PC-3 (cell line): ENCODE data around the gene HSH2D. TPM values are rescaled to one million over a fixed set of nuclear protein-coding genes. Genes with fewer than 3 reads are reported as not detected.
A peak's percentile ranks its signal among the peaks of the same experiment; 100 is the strongest.

Experiments
- ATAC-seq: fragments of 200-7000 bp; cut with Tn5 transposase; 2 replicates; pipeline ENCODE4 v1.9.1; 2020; ENCODE audit warnings: mild to moderate bottlenecking, moderate library complexity
- BruUV-seq: library from RNA; stranded (reverse); fragments of 400-500 nt; replicated peaks from 2 replicates; lab custom pipeline; 2021; lab: Mats Ljungman, UMichigan
- CTCF ChIA-PET: fragments of 300-600 bp; sonication (Branson Sonifier 250); formaldehyde crosslinking; loops from one replicate; lab custom pipeline; 2022; ENCODE audit warnings: antibody characterized with exemption; lab: Charles Lee
- POLR2A ChIA-PET: fragments of 300-600 bp; sonication (Branson Sonifier 250); formaldehyde crosslinking; loops from one replicate; lab custom pipeline; 2022; ENCODE audit warnings: antibody characterized with exemption; ENCODE audit not compliant: unreplicated experiment; lab: Charles Lee
- DNase-seq: peaks from one replicate; pipeline ENCODE4 v3.0.0-alpha.2; 2015
- H2AFZ ChIP-seq: fragments of 300-600 bp; sonication (generic); 2 replicates; pipeline ENCODE4 v1.6.0; 2016; ENCODE audit warnings: antibody characterized with exemption, low read length
- H3F3A ChIP-seq: fragments of 300-600 bp; sonication (generic); one replicate; pipeline ENCODE4 v1.6.0; 2017; ENCODE audit warnings: antibody characterized with exemption, low read length, control low read depth, mild to moderate bottlenecking; ENCODE audit not compliant: unreplicated experiment
- H3K27ac ChIP-seq: fragments of 300-600 bp; sonication (generic); 2 replicates; pipeline ENCODE4 v1.5.1; 2016; ENCODE audit warnings: mild to moderate bottlenecking, low read length
- H3K27me3 ChIP-seq: fragments of 300-600 bp; sonication (generic); 2 replicates; pipeline ENCODE4 v1.6.1; 2016; ENCODE audit warnings: low read length, mixed read lengths
- H3K36me3 ChIP-seq: fragments of 300-600 bp; sonication (generic); 2 replicates; pipeline ENCODE4 v1.6.1; 2016; ENCODE audit warnings: low read depth, mixed run types, low read length, mixed read lengths
- H3K4me1 ChIP-seq: fragments of 300-600 bp; sonication (generic); 2 replicates; pipeline ENCODE4 v1.5.1; 2016; ENCODE audit warnings: low read length; ENCODE audit not compliant: insufficient read depth
- H3K4me2 ChIP-seq: fragments of 300-600 bp; sonication (generic); 2 replicates; pipeline ENCODE4 v1.6.0; 2016; ENCODE audit warnings: low read length
- H3K4me3 ChIP-seq: fragments of 300-600 bp; sonication (generic); 2 replicates; pipeline ENCODE4 v1.5.1; 2016; ENCODE audit warnings: mild to moderate bottlenecking, low read length, mixed read lengths
- H3K79me2 ChIP-seq: fragments of 300-600 bp; sonication (generic); 2 replicates; pipeline ENCODE4 v1.6.1; 2017; ENCODE audit warnings: low read length, mixed read lengths
- H3K9ac ChIP-seq: fragments of 300-600 bp; sonication (generic); 2 replicates; pipeline ENCODE4 v1.6.0; 2016; ENCODE audit warnings: mild to moderate bottlenecking, low read length
- H3K9me2 ChIP-seq: fragments of 300-600 bp; sonication (generic); replicated peaks from 2 replicates; pipeline ENCODE4 v1.6.1; 2016; ENCODE audit warnings: mixed run types, low read length, mixed read lengths
- H3K9me3 ChIP-seq: fragments of 300-600 bp; sonication (generic); 2 replicates; pipeline ENCODE4 v1.6.1; 2016; ENCODE audit warnings: low read length, mixed read lengths
- H4K20me1 ChIP-seq: fragments of 300-600 bp; sonication (generic); 2 replicates; pipeline ENCODE4 v1.6.1; 2016; ENCODE audit warnings: low read length, mixed read lengths
- CTCF ChIP-seq: fragments of 300-600 bp; sonication (generic); conservative IDR thresholded peaks from 2 replicates; pipeline ENCODE4 v1.5.1; 2017; ENCODE audit warnings: antibody characterized with exemption, low read depth, mild to moderate bottlenecking, low read length
- EZH2 ChIP-seq: fragments of 300-600 bp; sonication (generic); IDR thresholded peaks from one replicate; pipeline ENCODE4 v1.6.1; 2017; ENCODE audit warnings: antibody characterized with exemption, mild to moderate bottlenecking, low read length; ENCODE audit not compliant: unreplicated experiment
- EZH2phosphoT487 ChIP-seq: fragments of 300-600 bp; sonication (generic); IDR thresholded peaks from 2 replicates; pipeline ENCODE4 v1.6.1; 2018; ENCODE audit warnings: mild to moderate bottlenecking, antibody characterized with exemption, low read length, borderline replicate concordance
- intact Hi-C: fragments of 100-400 bp; cut with micrococcal nuclease; formaldehyde crosslinking; loops from 2 replicates; pipeline ENCODE4 v1.9.0; 2023
- total RNA-seq: library from RNA; depleted of rRNA; stranded (reverse); fragments of >200 nt; gene quantifications from 2 replicates; pipeline ENCODE4 v1.2.3, GENCODE V29; 2014

HSH2D gene
- total RNA-seq, 1 experiment from 2014 or later, result 14.5 TPM

DNA sequence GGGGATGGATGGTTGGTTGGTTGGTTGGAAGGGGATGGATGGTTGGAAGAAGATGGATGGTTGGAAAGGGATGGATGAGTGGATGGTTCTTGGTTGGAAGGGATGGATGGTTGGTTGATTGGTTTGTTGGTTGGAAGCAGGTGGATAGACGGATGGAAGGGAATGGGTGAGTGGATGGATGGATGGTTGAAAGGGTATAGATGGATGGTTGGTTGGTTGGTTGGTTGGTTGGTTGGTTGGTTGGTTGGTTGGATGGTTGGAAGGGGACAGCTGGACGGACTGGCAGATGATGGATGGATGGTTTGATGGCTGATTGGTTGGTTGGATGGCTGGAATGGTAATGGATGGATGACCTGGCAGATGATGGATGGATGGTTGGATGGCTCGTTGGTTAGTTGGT, 11.8 kb upstream of the HSH2D start:
- no peaks in the 10 kb centered on the region for H3K79me2 ChIP-seq
- no TSS peak for BruUV-seq
- no peaks in the 10 kb centered on the region for H3K9me3 ChIP-seq
- no peak overlapping the region for H3K4me3 ChIP-seq
- no peak overlapping the region for H3K9ac ChIP-seq
- DNase-seq (no peak), ATAC-seq (no peak)
- no peak overlapping the region for H3K27ac ChIP-seq
- CTCF ChIA-PET, result no interaction called here
- no peaks in the 10 kb centered on the region for H3F3A ChIP-seq
- intact Hi-C loops, result no loop called here
- no peak for TF ChIP-seq CTCF
- no peaks in the 10 kb centered on the region for H3K9me2 ChIP-seq
- H3K27me3 ChIP-seq, result no peaks in the 10 kb centered on the region
- no peaks in the 10 kb centered on the region for H3K4me1 ChIP-seq
- POLR2A ChIA-PET, result no interaction called here
- H2AFZ ChIP-seq, result no peak overlapping the region
- no peaks in the 10 kb centered on the region for H4K20me1 ChIP-seq
- H3K36me3 ChIP-seq, result peaks cover 62% of the 10 kb centered on the region
- H3K4me2 ChIP-seq, result no peak overlapping the region

GRCh38 chr19:16133818-16134217, 9.7 kb upstream of the HSH2D start:
- Histone ChIP-seq H3K4me3 (no peak overlapping the region), H3K9me2 (no peaks in the 10 kb centered on the region), H3K79me2 (no peaks in the 10 kb centered on the region), H2AFZ (no peak overlapping the region), H3K9me3 (no peaks in the 10 kb centered on the region), H3K9ac (no peak overlapping the region), H3K36me3 (peaks cover 43% of the 10 kb centered on the region), H3K27ac (no peak overlapping the region), H3F3A (no peaks in the 10 kb centered on the region), H3K27me3 (no peaks in the 10 kb centered on the region), H3K4me2 (no peak overlapping the region), H4K20me1 (no peaks in the 10 kb centered on the region), H3K4me1 (no peaks in the 10 kb centered on the region)
- ATAC-seq (peak; percentile 62), DNase-seq (no peak)
- CTCF ChIA-PET, result no interaction called here
- no TSS peak for BruUV-seq
- intact Hi-C loops, result no loop called here
- TF ChIP-seq CTCF (no peak), EZH2phosphoT487 (no peak), EZH2 (no peak)
- POLR2A ChIA-PET, result no interaction called here

DNA sequence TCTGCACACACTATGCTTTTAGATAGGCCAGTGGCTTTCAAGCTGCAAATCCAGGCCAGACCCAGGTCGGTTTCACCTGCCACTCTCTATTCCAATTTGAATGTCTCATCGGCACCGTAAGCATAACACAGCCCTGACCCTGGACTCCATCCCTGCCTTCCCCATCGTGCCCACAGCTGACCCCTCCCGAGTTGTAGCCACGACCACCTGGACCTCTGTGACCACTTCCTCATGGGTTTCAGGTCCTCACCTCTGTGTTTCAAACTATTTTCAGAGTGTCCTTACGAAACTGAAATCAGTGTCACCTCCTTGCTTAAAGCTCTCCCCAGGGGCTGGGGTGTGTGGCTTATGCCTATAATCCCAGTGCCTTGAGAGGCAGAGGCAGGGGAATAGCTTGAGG, 9.0 kb upstream of the HSH2D start:
- Histone ChIP-seq H3K4me2 (no peak overlapping the region), H4K20me1 (no peaks in the 10 kb centered on the region), H3K4me1 (no peaks in the 10 kb centered on the region), H2AFZ (no peak overlapping the region), H3F3A (no peaks in the 10 kb centered on the region), H3K9ac (no peak overlapping the region), H3K4me3 (no peak overlapping the region), H3K9me2 (no peaks in the 10 kb centered on the region), H3K9me3 (no peaks in the 10 kb centered on the region), H3K27me3 (no peaks in the 10 kb centered on the region), H3K36me3 (peaks cover 36% of the 10 kb centered on the region), H3K27ac (no peak overlapping the region), H3K79me2 (no peaks in the 10 kb centered on the region)
- ATAC-seq (no peak), DNase-seq (no peak)
- no TSS peak for BruUV-seq
- ChIA-PET POLR2A (no interaction called here), CTCF (no interaction called here)
- no peak for TF ChIP-seq CTCF
- TF ChIP-seq EZH2phosphoT487, result no peak
- TF ChIP-seq EZH2, result no peak
- intact Hi-C loops, result no loop called here
